Trophoblast cell (in vitro differentiated cells and primary cell): Measurements from ENCODE around the gene MTA2.

Experiments used
- DNase-seq, 2 donors: peaks; one replicate each; pipeline ENCODE4 v3.0.0-alpha.2; 2016
- H2AFZ ChIP-seq: 2 replicates; pipeline ENCODE4 v1.6.1; 2013; ENCODE audit warnings: low read length, moderate library complexity, mild to moderate bottlenecking; ENCODE audit not compliant: insufficient read depth, poor library complexity
- H2AK5ac ChIP-seq: 2 replicates; pipeline ENCODE4 v1.6.1; 2013; ENCODE audit warnings: mild to moderate bottlenecking, low read length
- H2BK120ac ChIP-seq: 2 replicates; pipeline ENCODE4 v1.6.1; 2013; ENCODE audit warnings: low read length, mild to moderate bottlenecking, moderate library complexity; ENCODE audit not compliant: insufficient read depth, poor library complexity
- H2BK12ac ChIP-seq: 2 replicates; pipeline ENCODE4 v1.6.1; 2013; ENCODE audit warnings: mild to moderate bottlenecking, low read length, moderate library complexity
- H2BK5ac ChIP-seq: 2 replicates; pipeline ENCODE4 v1.6.1; 2013; ENCODE audit warnings: low read length, low read depth, moderate library complexity, mild to moderate bottlenecking; ENCODE audit not compliant: poor library complexity
- H3K14ac ChIP-seq: 2 replicates; pipeline ENCODE4 v1.6.1; 2013; ENCODE audit warnings: mild to moderate bottlenecking, low read length
- H3K18ac ChIP-seq: 2 replicates; pipeline ENCODE4 v1.6.1; 2013; ENCODE audit warnings: mild to moderate bottlenecking, low read length
- H3K23ac ChIP-seq: 2 replicates; pipeline ENCODE4 v1.6.1; 2013; ENCODE audit warnings: low read length
- H3K27ac ChIP-seq: 2 replicates; pipeline ENCODE4 v1.5.1; 2013; ENCODE audit warnings: low read depth, mild to moderate bottlenecking, inconsistent platforms, low read length, moderate library complexity
- H3K27me3 ChIP-seq: 2 replicates; pipeline ENCODE4 v1.6.1; 2013; ENCODE audit warnings: inconsistent platforms, mild to moderate bottlenecking, low read length, moderate library complexity; ENCODE audit not compliant: insufficient read depth
- H3K36me3 ChIP-seq, 2 experiments: 1 replicate in 1 of 2; 2 replicates in 1 of 2; pipeline ENCODE4 v1.6.1; 2013; ENCODE audit warnings: low read length in 2 of 2, mild to moderate bottlenecking in 2 of 2, moderate library complexity in 1 of 2; ENCODE audit not compliant: insufficient read depth in 2 of 2, control insufficient read depth in 1 of 2
- H3K4ac ChIP-seq: 2 replicates; pipeline ENCODE4 v1.6.1; 2013; ENCODE audit warnings: low read depth, mild to moderate bottlenecking, low read length, moderate library complexity
- H3K4me1 ChIP-seq, 2 experiments: 1 replicate in 1 of 2; 2 replicates in 1 of 2; pipeline ENCODE4 v1.6.1; 2013; ENCODE audit warnings: low read length in 2 of 2, mild to moderate bottlenecking in 2 of 2, moderate library complexity in 1 of 2; ENCODE audit not compliant: insufficient read depth in 2 of 2, control insufficient read depth in 1 of 2
- H3K4me2 ChIP-seq: 2 replicates; pipeline ENCODE4 v1.6.1; 2013; ENCODE audit warnings: inconsistent platforms, mild to moderate bottlenecking, low read length, moderate library complexity
- H3K4me3 ChIP-seq: 2 replicates; pipeline ENCODE4 v1.5.1; 2013; ENCODE audit warnings: mild to moderate bottlenecking, low read depth, low read length, inconsistent platforms
- H3K79me1 ChIP-seq: one replicate; pipeline ENCODE4 v1.6.1; 2013; ENCODE audit warnings: low read length
- H3K79me2 ChIP-seq: 2 replicates; pipeline ENCODE4 v1.6.1; 2013; ENCODE audit warnings: low read length, mild to moderate bottlenecking; ENCODE audit not compliant: control insufficient read depth, insufficient read depth, poor library complexity
- H3K9ac ChIP-seq: 2 replicates; pipeline ENCODE4 v1.6.1; 2013; ENCODE audit warnings: mild to moderate bottlenecking, low read length
- H3K9me3 ChIP-seq: 2 replicates; pipeline ENCODE4 v1.6.1; 2013; ENCODE audit warnings: low read depth, mild to moderate bottlenecking, control low read depth, inconsistent platforms, low read length; ENCODE audit not compliant: insufficient read depth
- H4K12ac ChIP-seq: 2 replicates; pipeline ENCODE4 v1.6.1; 2013; ENCODE audit warnings: low read depth, mild to moderate bottlenecking, low read length, moderate library complexity
- H4K8ac ChIP-seq: 2 replicates; pipeline ENCODE4 v1.6.1; 2013; ENCODE audit warnings: low read depth, mild to moderate bottlenecking, low read length, moderate library complexity
- H4K91ac ChIP-seq: one replicate; pipeline ENCODE4 v1.6.1; 2013; ENCODE audit warnings: low read depth, mild to moderate bottlenecking, low read length, moderate library complexity
- WGBS: extraction: QIAGEN DNeasy Blood & Tissue Kit; methylation state at CpG from one replicate; pipeline ENCODE4 v1.1.7; 2013; ENCODE audit warnings: missing lambda C conversion rate; ENCODE audit not compliant: insufficient read length, insufficient coverage; ENCODE audit errors: extremely low coverage; 5-methylcytosine and 5-hydroxymethylcytosine counted together

The MTA2 gene

GRCh38 chr11:62645671-62645945, 43.9 kb upstream of the MTA2 start:
- H4K91ac ChIP-seq: peak overlapping the region; percentile 91
- peak in 1 of 2 donors; percentile 12 for DNase-seq
- H3K79me2 ChIP-seq: peaks cover 9% of the 10 kb centered on the region
- H3K4me1 ChIP-seq: peaks cover 8 to 9% of the 10 kb centered on the region in 2 experiments
- H4K8ac ChIP-seq: peak overlapping the region; percentile 94
- peak overlapping the region; percentile 97 for H3K9ac ChIP-seq
- H3K18ac ChIP-seq: no peak overlapping the region
- peak overlapping the region; percentile 62 for H3K4me2 ChIP-seq
- H3K27ac ChIP-seq: peak overlapping the region; percentile 89
- H3K4ac ChIP-seq: peak overlapping the region; percentile 73
- no peak overlapping the region for H2BK12ac ChIP-seq
- peak overlapping the region; percentile 1 for H2AK5ac ChIP-seq
- H4K12ac ChIP-seq: no peak overlapping the region
- no peak overlapping the region for H2BK120ac ChIP-seq
- no peak overlapping the region for H2AFZ ChIP-seq
- H3K79me1 ChIP-seq: peaks cover 7% of the 10 kb centered on the region
- no peak overlapping the region for H2BK5ac ChIP-seq
- H3K9me3 ChIP-seq: no peaks in the 10 kb centered on the region
- H3K4me3 ChIP-seq: peak overlapping the region; percentile 86
- peaks cover 32 to 35% of the 10 kb centered on the region in 2 experiments for H3K36me3 ChIP-seq
- no peak overlapping the region for H3K23ac ChIP-seq
- H3K14ac ChIP-seq: peak overlapping the region; percentile 23
- WGBS: no CpG with 5 or more reads among the region's 11 CpGs
- no peaks in the 10 kb centered on the region for H3K27me3 ChIP-seq

GRCh38 chr11:62644220-62644619, 42.6 kb upstream of the MTA2 start:
- H3K79me2 ChIP-seq: peaks cover 9% of the 10 kb centered on the region

GRCh38 chr11:62632492-62632891, 30.8 kb upstream of the MTA2 start:
- no peak overlapping the region for H3K23ac ChIP-seq

More at GRCh38 chr11:62644220-62644619, 42.6 kb upstream of the MTA2 start:
- Histone ChIP-seq H4K91ac (no peak overlapping the region), H3K23ac (no peak overlapping the region), H4K8ac (no peak overlapping the region), H3K9me3 (no peaks in the 10 kb centered on the region), H2AFZ (no peak overlapping the region), H2BK120ac (no peak overlapping the region), H2BK12ac (no peak overlapping the region), H3K4me3 (no peak overlapping the region), H3K18ac (no peak overlapping the region), H4K12ac (no peak overlapping the region), H3K4ac (peak overlapping the region; percentile 39), H3K9ac (no peak overlapping the region), H2BK5ac (no peak overlapping the region), H3K36me3 (peaks cover 28 to 35% of the 10 kb centered on the region in 2 experiments), H3K4me2 (no peak overlapping the region), H2AK5ac (no peak overlapping the region), H3K4me1 (peaks cover 8 to 9% of the 10 kb centered on the region in 2 experiments), H3K79me1 (peaks cover 7% of the 10 kb centered on the region), H3K27ac (no peak overlapping the region), H3K27me3 (no peaks in the 10 kb centered on the region), H3K14ac (no peak overlapping the region)
- no peak for DNase-seq
- no CpG with 5 or more reads among the region's 8 CpGs for WGBS

DNA sequence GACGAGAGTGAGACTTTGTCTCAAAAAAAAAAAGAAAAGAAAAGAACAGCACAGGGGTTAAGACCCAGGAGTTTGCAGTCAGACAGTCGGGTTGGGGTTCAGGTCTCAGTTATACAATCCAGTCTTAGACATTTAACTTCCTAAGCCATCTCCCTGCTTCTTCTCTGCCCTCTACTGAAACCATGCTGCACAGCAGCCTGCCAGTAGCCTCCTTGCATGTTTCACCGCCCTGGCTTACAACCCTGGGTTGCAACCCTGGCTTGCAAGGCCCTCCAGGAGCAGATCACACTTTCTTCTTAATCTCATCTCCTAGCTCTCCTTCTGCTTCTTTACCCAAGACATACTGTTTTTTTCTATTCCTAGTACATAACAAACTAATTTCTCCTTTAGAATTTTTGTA, 26.0 kb upstream of the MTA2 start:
- H3K4me3 ChIP-seq: no peak overlapping the region
- no peak overlapping the region for H4K12ac ChIP-seq
- H2AFZ ChIP-seq: no peak overlapping the region
- H3K79me2 ChIP-seq: no peaks in the 10 kb centered on the region
- no peaks in the 10 kb centered on the region for H3K27me3 ChIP-seq
- H3K14ac ChIP-seq: no peak overlapping the region
- peaks cover 71% of the 10 kb centered on the region in 2 experiments for H3K36me3 ChIP-seq
- no peaks in the 10 kb centered on the region for H3K79me1 ChIP-seq
- no peak overlapping the region for H3K4ac ChIP-seq
- WGBS: no CpG with 5 or more reads among the region's 3 CpGs
- H3K23ac ChIP-seq: no peak overlapping the region
- H3K27ac ChIP-seq: no peak overlapping the region
- no peak overlapping the region for H2AK5ac ChIP-seq
- no peak overlapping the region for H3K4me2 ChIP-seq
- H2BK120ac ChIP-seq: no peak overlapping the region
- H3K9me3 ChIP-seq: no peaks in the 10 kb centered on the region
- H4K91ac ChIP-seq: no peak overlapping the region
- DNase-seq: no peak
- no peaks in the 10 kb centered on the region for H3K4me1 ChIP-seq
- no peak overlapping the region for H2BK5ac ChIP-seq
- H2BK12ac ChIP-seq: no peak overlapping the region
- no peak overlapping the region for H4K8ac ChIP-seq
- H3K9ac ChIP-seq: no peak overlapping the region
- H3K18ac ChIP-seq: no peak overlapping the region

More at GRCh38 chr11:62632492-62632891, 30.8 kb upstream of the MTA2 start:
- no peaks in the 10 kb centered on the region for H3K4me1 ChIP-seq
- no peak overlapping the region for H3K4me2 ChIP-seq
- no peak overlapping the region for H3K9ac ChIP-seq
- no peak overlapping the region for H2BK120ac ChIP-seq
- H3K79me1 ChIP-seq: no peaks in the 10 kb centered on the region
- H4K91ac ChIP-seq: no peak overlapping the region
- DNase-seq: no peak
- H2AFZ ChIP-seq: no peak overlapping the region
- peaks cover 76 to 77% of the 10 kb centered on the region in 2 experiments for H3K36me3 ChIP-seq
- H2BK12ac ChIP-seq: no peak overlapping the region
- H2AK5ac ChIP-seq: no peak overlapping the region
- H4K12ac ChIP-seq: no peak overlapping the region
- no peaks in the 10 kb centered on the region for H3K9me3 ChIP-seq
- H3K4ac ChIP-seq: no peak overlapping the region
- H3K4me3 ChIP-seq: no peak overlapping the region
- no peak overlapping the region for H4K8ac ChIP-seq
- no peak overlapping the region for H3K27ac ChIP-seq
- H3K18ac ChIP-seq: no peak overlapping the region
- no peak overlapping the region for H3K14ac ChIP-seq
- no peaks in the 10 kb centered on the region for H3K79me2 ChIP-seq
- no CpG with 5 or more reads among the region's 6 CpGs for WGBS
- H3K27me3 ChIP-seq: no peaks in the 10 kb centered on the region
- no peak overlapping the region for H2BK5ac ChIP-seq
